ENCODE data around the gene ARFGAP3.

- TF ChIP-seq EZH2 (IDR thresholded peaks at IDR 0.05) (no peak), POLR2AphosphoS5 (IDR thresholded peaks at IDR 0.05; ENCODE audit: borderline replicate concordance, low read depth, low read length) (no peak)
Measured at GRCh38 chr22:42816336-42816735, 40.7 kb downstream of the ARFGAP3 start.

Measured in SK-N-MC (cell line).